Measurements from ENCODE around the gene ALDH1A3. TPM values are rescaled to one million over a fixed set of nuclear protein-coding genes. Genes with fewer than 3 reads are reported as not detected.

Gene ALDH1A3
- total RNA-seq, 1 donor: 54.6 TPM

DNA sequence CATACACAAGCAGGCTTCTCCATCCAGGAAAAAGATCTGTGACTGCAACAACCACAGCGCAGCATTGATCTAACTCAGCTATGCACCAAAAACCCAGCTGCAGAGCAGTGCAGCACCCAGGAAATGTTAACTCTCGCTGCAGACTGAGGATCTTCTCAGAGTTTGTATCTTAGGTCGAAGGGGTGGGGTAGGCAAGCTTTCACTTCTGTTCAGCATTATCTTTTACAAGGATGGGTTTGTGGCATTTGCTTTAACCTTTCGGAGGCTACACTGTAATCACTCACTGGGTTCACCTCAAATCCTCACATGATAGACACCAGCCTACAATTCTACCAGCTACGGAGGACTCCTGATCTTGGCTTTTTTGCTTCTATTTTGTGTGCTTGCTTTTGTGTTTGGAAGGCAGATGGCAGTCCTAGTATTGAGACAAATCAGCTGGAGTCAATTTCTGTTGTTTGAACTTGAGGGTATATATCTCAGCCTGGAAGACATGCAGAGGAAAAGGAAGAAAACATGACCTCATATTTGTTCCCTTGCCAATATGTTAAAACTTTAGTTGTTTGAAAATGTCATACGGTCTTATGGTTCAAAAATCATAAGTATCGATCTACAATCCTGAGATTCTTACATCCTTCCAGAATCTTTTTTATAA is 64.7 kb downstream of the ALDH1A3 start:
- H3K36me3 ChIP-seq (ENCODE audit: insufficient read depth, low read length): no peaks in the 10 kb centered on the region
- H3K4me2 ChIP-seq (ENCODE audit: insufficient read depth, low read length): no peak overlapping the region
- no peak overlapping the region for H3K4me3 ChIP-seq (ENCODE audit: insufficient read depth, low read length)
- no peak overlapping the region for H2AFZ ChIP-seq (ENCODE audit: low read length)
- peaks cover 5% of the 10 kb centered on the region for H3K4me1 ChIP-seq (ENCODE audit: insufficient read depth, low read length)
- no peaks in the 10 kb centered on the region for H4K20me1 ChIP-seq (ENCODE audit: insufficient read depth, low read length)
- no peaks in the 10 kb centered on the region for H3K27me3 ChIP-seq (ENCODE audit: insufficient read depth, low read length)
- H3K27ac ChIP-seq (ENCODE audit: low read depth, low read length): no peak overlapping the region
- H3K9me3 ChIP-seq (ENCODE audit: low read depth, low read length): no peaks in the 10 kb centered on the region
- peaks cover 15% of the 10 kb centered on the region for H3K79me2 ChIP-seq (ENCODE audit: insufficient read depth, low read length)
- TF ChIP-seq, protein P1, sequence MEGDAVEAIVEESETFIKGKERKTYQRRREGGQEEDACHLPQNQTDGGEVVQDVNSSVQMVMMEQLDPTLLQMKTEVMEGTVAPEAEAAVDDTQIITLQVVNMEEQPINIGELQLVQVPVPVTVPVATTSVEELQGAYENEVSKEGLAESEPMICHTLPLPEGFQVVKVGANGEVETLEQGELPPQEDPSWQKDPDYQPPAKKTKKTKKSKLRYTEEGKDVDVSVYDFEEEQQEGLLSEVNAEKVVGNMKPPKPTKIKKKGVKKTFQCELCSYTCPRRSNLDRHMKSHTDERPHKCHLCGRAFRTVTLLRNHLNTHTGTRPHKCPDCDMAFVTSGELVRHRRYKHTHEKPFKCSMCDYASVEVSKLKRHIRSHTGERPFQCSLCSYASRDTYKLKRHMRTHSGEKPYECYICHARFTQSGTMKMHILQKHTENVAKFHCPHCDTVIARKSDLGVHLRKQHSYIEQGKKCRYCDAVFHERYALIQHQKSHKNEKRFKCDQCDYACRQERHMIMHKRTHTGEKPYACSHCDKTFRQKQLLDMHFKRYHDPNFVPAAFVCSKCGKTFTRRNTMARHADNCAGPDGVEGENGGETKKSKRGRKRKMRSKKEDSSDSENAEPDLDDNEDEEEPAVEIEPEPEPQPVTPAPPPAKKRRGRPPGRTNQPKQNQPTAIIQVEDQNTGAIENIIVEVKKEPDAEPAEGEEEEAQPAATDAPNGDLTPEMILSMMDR (IDR thresholded peaks at IDR 0.05; ENCODE audit: extremely low read depth, low read depth, low read length): no peak
- DNase-seq (ENCODE audit: insufficient read length, low spot score, missing footprints): no peak

DNA sequence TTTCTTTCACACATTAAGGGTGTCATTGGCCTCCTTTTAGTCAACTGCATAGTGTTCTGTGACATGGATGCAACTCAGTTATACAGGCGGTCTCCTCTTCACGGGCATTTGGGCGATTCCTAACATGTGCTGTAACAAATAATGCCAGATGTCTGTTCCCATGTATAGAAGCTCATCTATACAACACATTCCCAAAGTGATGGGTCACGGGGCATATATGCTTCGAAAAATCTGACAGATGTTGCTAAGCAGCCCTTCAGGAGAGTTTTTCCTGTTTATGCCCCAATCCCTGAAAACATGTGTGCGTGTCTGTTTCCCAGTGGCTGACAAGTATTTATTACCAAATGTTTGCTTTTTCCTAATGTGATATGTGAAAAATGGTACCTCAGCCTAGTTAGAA is 65.4 kb downstream of the ALDH1A3 start:
- DNase-seq (ENCODE audit: insufficient read length, low spot score, missing footprints): no peak
- H3K27ac ChIP-seq (ENCODE audit: low read depth, low read length): no peak overlapping the region
- H3K4me2 ChIP-seq (ENCODE audit: insufficient read depth, low read length): no peak overlapping the region
- H3K9me3 ChIP-seq (ENCODE audit: low read depth, low read length): no peaks in the 10 kb centered on the region
- TF ChIP-seq, protein P1 (IDR thresholded peaks at IDR 0.05; ENCODE audit: extremely low read depth, low read depth, low read length): no peak
- H3K27me3 ChIP-seq (ENCODE audit: insufficient read depth, low read length): no peaks in the 10 kb centered on the region
- H3K79me2 ChIP-seq (ENCODE audit: insufficient read depth, low read length): peaks cover 15% of the 10 kb centered on the region
- no peak overlapping the region for H2AFZ ChIP-seq (ENCODE audit: low read length)
- no peaks in the 10 kb centered on the region for H3K36me3 ChIP-seq (ENCODE audit: insufficient read depth, low read length)
- H3K4me1 ChIP-seq (ENCODE audit: insufficient read depth, low read length): peaks cover 5% of the 10 kb centered on the region
- H3K4me3 ChIP-seq (ENCODE audit: insufficient read depth, low read length): no peak overlapping the region
- H4K20me1 ChIP-seq (ENCODE audit: insufficient read depth, low read length): no peaks in the 10 kb centered on the region

DNA sequence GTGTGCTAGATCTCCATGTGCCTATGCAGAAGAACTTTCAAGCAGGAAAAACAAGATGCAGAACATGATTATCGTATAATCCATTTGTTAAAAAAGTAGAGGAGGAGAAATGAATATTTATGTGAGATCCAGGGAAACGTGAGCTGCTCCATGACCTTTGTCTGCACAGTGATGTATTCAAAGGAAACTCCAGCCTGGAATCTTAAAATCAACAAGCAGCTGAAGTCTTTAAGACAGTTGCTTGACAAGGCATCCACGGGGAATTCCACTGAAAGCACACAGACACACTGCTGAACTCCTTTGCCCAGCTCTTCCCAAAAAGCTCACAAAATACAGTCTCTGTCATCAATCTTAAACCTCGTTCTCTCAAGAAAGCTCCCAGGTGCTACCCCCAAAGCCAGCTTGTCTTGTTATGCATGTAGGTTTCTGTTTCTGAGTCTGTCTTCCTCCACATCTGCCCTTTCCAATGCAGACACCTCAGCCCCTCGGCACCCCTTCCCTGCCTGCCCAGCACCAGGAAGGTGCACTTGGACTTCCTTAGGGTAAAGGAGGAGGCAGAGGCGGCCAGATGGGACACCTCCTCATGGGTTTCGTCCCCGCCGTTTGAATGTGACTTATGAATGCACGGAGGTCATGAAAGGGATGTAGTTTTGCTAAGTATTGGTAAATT is 68.3 kb downstream of the ALDH1A3 start:
- Histone ChIP-seq H2AFZ (ENCODE audit: low read length) (no peak overlapping the region), H3K27ac (ENCODE audit: low read depth, low read length) (no peak overlapping the region), H4K20me1 (ENCODE audit: insufficient read depth, low read length) (no peaks in the 10 kb centered on the region), H3K79me2 (ENCODE audit: insufficient read depth, low read length) (peaks cover 7% of the 10 kb centered on the region), H3K9me3 (ENCODE audit: low read depth, low read length) (no peaks in the 10 kb centered on the region), H3K4me1 (ENCODE audit: insufficient read depth, low read length) (peaks cover 2% of the 10 kb centered on the region), H3K4me3 (ENCODE audit: insufficient read depth, low read length) (no peak overlapping the region), H3K36me3 (ENCODE audit: insufficient read depth, low read length) (no peaks in the 10 kb centered on the region), H3K4me2 (ENCODE audit: insufficient read depth, low read length) (no peak overlapping the region), H3K27me3 (ENCODE audit: insufficient read depth, low read length) (no peaks in the 10 kb centered on the region)
- TF ChIP-seq, protein P1 (IDR thresholded peaks at IDR 0.05; ENCODE audit: extremely low read depth, low read depth, low read length): no peak
- no peak for DNase-seq (ENCODE audit: insufficient read length, low spot score, missing footprints)

DNA sequence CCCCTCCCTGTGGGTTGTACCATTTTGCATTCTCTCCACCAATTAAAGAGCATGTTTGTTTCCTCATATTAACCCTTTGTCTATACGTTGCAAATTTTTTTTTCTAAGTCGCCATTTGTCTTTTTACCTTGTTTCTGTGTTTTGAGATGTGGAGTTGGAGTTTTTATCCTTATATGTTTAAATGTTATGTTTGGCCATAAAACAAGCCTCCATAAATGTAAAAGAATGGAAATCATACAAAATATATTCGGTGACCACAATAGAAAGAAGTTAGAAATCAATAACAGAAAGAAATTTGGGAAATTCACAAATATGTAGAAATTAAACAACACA is 68.8 kb downstream of the ALDH1A3 start:
- TF ChIP-seq, protein P1 (IDR thresholded peaks at IDR 0.05; ENCODE audit: extremely low read depth, low read depth, low read length): no peak
- Histone ChIP-seq H3K27me3 (ENCODE audit: insufficient read depth, low read length) (no peaks in the 10 kb centered on the region), H3K4me1 (ENCODE audit: insufficient read depth, low read length) (no peaks in the 10 kb centered on the region), H3K27ac (ENCODE audit: low read depth, low read length) (no peak overlapping the region), H3K9me3 (ENCODE audit: low read depth, low read length) (no peaks in the 10 kb centered on the region), H2AFZ (ENCODE audit: low read length) (no peak overlapping the region), H3K79me2 (ENCODE audit: insufficient read depth, low read length) (peaks cover 7% of the 10 kb centered on the region), H3K4me2 (ENCODE audit: insufficient read depth, low read length) (no peak overlapping the region), H3K36me3 (ENCODE audit: insufficient read depth, low read length) (no peaks in the 10 kb centered on the region), H4K20me1 (ENCODE audit: insufficient read depth, low read length) (no peaks in the 10 kb centered on the region), H3K4me3 (ENCODE audit: insufficient read depth, low read length) (no peak overlapping the region)
- no peak for DNase-seq (ENCODE audit: insufficient read length, low spot score, missing footprints)
